Uterus (tissue), 4 donors: ENCODE results near the gene APCS. TPM values are rescaled to one million over a fixed set of nuclear protein-coding genes. Genes with fewer than 3 reads are reported as not detected.

Experiments
- DNase-seq, 2 donors: peaks; one replicate each; pipeline ENCODE4 v3.0.0-alpha.2; 2019 to 2020
- H3K27ac ChIP-seq, 2 donors: fragments of 200-600 bp; sonication (generic); 1 replicate in 1 of 2; 2 replicates in 1 of 2; pipeline ENCODE4 v1.5.1; 2016 to 2018
- H3K27me3 ChIP-seq, 2 donors: fragments of 200-600 bp; sonication (generic); one replicate each; pipeline ENCODE4 v1.5.1; 2018 to 2019; ENCODE audit warnings: control low read depth in 1 of 2
- H3K36me3 ChIP-seq, 2 donors: fragments of 200-600 bp; sonication (generic); one replicate each; pipeline ENCODE4 v1.5.1; 2019; ENCODE audit warnings: control low read depth in 1 of 2
- H3K4me1 ChIP-seq, 2 donors: fragments of 200-600 bp; sonication (generic); one replicate each; pipeline ENCODE4 v1.5.1; 2018 to 2019; ENCODE audit warnings: control low read depth in 1 of 2
- H3K4me3 ChIP-seq, 2 donors: fragments of 200-600 bp; sonication (generic); 1 replicate in 1 of 2; 2 replicates in 1 of 2; pipeline ENCODE4 v1.5.1; 2018 to 2019; ENCODE audit warnings: mild to moderate bottlenecking in 1 of 2
- H3K9me3 ChIP-seq, 2 donors: fragments of 200-600 bp; sonication (generic); one replicate each; pipeline ENCODE4 v1.5.1; 2019; ENCODE audit warnings: control low read depth in 1 of 2
- POLR2A ChIP-seq, 2 donors: fragments of 450-650 bp; IDR thresholded peaks; one replicate each; pipeline ENCODE4 v1.6.1; 2016; ENCODE audit warnings: antibody characterized with exemption in 2 of 2, mild to moderate bottlenecking in 1 of 2, moderate library complexity in 1 of 2
- intact Hi-C: fragments of 100-400 bp; cut with DNase I; formaldehyde crosslinking; loops from one replicate; pipeline ENCODE4 v1.15.1; 2023; ENCODE audit warnings: low total_unique reads
- total RNA-seq, 4 donors: library from RNA; depleted of rRNA in 3 of 4; stranded (reverse); fragments of >200 nt in 3 of 4; gene quantifications; one replicate each; pipeline versions ENCODE4 v1.1.0 to v1.2.4, GENCODE V29; 2014 to 2023
- TF ChIP-seq, protein P1 (sequence below), 4 experiments: fragments of 200-600 bp in 2 of 4; fragments of 450-650 bp in 2 of 4; sonication (generic) in 2 of 4; IDR thresholded peaks; one replicate each; pipeline ENCODE4 v1.5.1; 2016 to 2019; ENCODE audit warnings: antibody characterized with exemption in 4 of 4, mild to moderate bottlenecking in 2 of 4, moderate library complexity in 1 of 4
- donor health status: DM: yes; HTN: yes; CAD: no.

Gene APCS
- total RNA-seq, 4 donors from 2014 or later = not detected

DNA sequence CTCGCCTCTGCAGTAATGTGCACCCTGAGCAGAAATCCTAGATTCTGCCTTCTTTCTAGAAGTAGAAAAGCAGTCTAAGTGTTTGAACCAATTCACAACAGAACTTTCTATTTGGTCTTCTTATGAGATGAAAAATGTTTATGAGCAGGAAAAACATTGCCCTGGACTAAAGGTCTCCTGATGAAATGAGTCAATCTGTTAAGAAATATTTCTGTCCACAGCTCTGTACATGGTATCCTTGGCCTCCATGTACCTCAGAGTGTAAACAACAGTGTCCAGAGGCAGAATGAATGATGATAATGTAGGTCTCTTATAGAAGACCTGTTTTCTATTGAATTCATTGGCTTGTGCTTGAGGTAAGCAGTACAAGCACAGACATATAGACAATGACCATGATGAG is 6.2 kb upstream of the APCS start:
- Histone ChIP-seq H3K36me3 (no peaks in the 10 kb centered on the region), H3K27ac (no peak overlapping the region), H3K9me3 (no peaks in the 10 kb centered on the region), H3K4me1 (no peaks in the 10 kb centered on the region), H3K27me3 (no peaks in the 10 kb centered on the region), H3K4me3 (no peak overlapping the region)
- TF ChIP-seq, protein P1, sequence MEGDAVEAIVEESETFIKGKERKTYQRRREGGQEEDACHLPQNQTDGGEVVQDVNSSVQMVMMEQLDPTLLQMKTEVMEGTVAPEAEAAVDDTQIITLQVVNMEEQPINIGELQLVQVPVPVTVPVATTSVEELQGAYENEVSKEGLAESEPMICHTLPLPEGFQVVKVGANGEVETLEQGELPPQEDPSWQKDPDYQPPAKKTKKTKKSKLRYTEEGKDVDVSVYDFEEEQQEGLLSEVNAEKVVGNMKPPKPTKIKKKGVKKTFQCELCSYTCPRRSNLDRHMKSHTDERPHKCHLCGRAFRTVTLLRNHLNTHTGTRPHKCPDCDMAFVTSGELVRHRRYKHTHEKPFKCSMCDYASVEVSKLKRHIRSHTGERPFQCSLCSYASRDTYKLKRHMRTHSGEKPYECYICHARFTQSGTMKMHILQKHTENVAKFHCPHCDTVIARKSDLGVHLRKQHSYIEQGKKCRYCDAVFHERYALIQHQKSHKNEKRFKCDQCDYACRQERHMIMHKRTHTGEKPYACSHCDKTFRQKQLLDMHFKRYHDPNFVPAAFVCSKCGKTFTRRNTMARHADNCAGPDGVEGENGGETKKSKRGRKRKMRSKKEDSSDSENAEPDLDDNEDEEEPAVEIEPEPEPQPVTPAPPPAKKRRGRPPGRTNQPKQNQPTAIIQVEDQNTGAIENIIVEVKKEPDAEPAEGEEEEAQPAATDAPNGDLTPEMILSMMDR (IDR thresholded peaks at IDR 0.05) = no peak
- TF ChIP-seq POLR2A (IDR thresholded peaks at IDR 0.05) = no peak
- intact Hi-C loops = no loop called here
- DNase-seq = no peak

DNA sequence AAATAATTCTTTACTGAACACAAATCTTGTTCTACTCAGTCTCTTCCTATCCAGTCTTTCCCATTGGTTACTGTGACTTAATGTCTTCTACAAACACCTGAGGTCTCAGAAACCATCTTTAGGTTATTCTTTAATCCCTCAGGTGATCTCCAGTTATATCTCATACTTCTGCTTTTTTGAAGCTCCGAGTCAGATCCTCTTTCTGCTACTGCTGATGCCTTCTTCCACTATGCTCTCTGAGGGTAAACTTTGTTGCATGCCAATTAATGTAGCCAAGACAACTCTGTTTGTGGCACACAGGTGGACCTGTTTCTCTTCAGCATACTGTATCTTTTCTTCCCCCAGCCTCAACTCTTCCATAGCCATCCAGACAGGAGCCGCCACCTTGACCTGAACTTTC is 3.1 kb upstream of the APCS start:
- intact Hi-C loops = no loop called here
- Histone ChIP-seq H3K27me3 (no peaks in the 10 kb centered on the region), H3K4me3 (no peak overlapping the region), H3K36me3 (no peaks in the 10 kb centered on the region), H3K27ac (no peak overlapping the region), H3K4me1 (no peaks in the 10 kb centered on the region), H3K9me3 (no peaks in the 10 kb centered on the region)
- no peak for TF ChIP-seq POLR2A (IDR thresholded peaks at IDR 0.05)
- TF ChIP-seq, protein P1 (IDR thresholded peaks at IDR 0.05) = no peak
- DNase-seq = no peak

DNA sequence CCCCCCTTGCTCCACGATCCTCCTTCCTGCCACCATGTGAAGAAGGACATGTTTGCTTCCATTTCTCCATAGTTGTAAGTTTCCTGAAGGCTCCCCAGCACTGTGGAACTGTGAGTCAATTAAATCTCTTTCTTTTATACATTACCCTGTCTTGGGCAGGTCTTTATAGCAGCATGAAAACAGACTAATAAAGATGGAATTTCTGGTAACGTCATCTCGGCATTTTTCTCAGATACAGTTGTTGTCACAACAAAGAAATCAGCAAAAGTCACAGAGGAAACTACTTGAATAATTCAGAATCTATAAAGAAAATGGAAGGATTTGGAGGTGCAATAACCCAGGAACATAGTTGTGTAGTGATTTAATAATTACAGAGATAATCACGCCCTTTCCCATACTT is 4.4 kb downstream of the APCS start:
- no peaks in the 10 kb centered on the region for H3K36me3 ChIP-seq
- no peak for DNase-seq
- intact Hi-C loops = no loop called here
- no peaks in the 10 kb centered on the region for H3K9me3 ChIP-seq
- no peak overlapping the region for H3K27ac ChIP-seq
- H3K27me3 ChIP-seq = no peaks in the 10 kb centered on the region
- no peak overlapping the region for H3K4me3 ChIP-seq
- H3K4me1 ChIP-seq = no peaks in the 10 kb centered on the region
- TF ChIP-seq, protein P1 (IDR thresholded peaks at IDR 0.05) = no peak
- no peak for TF ChIP-seq POLR2A (IDR thresholded peaks at IDR 0.05)

DNA sequence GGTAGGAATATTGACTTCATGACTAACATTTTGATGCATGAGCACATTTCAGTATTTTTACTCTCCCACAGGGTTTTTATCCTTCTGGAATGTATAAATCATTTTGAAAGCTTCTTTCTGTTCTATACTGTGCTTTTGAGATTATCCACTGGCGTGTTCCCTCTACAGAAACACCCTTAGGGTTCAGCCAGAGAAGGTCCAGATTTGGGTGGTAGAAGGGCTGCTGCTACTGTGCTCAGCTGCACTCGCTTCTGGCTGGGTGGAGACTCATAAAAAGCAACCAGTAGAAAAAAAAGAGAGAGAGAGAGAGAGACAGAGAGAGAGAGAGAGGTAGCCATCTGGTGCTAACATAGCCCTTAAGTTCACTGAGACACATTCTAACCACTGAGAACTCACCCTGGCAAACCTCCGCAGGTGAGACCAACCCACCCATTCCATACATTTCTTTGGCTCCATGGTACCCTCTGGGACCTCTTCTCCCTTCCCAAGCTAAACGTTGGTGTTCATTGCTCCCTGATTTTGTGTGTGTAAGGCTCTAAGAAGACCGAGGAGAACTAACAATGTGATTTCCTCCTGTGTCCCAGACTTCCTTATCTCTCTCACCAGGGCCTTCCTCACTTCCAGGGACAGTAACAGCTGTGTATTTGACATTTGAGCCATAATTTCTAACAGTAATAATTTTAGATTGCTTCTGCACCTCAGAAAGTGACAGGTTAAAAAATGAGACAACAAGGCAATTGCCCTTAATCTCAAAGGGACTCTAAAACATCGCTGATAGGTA is 7.2 kb downstream of the APCS start:
- Histone ChIP-seq H3K27me3 (no peaks in the 10 kb centered on the region), H3K27ac (no peak overlapping the region), H3K4me1 (no peaks in the 10 kb centered on the region), H3K36me3 (no peaks in the 10 kb centered on the region), H3K4me3 (no peak overlapping the region), H3K9me3 (no peaks in the 10 kb centered on the region)
- TF ChIP-seq POLR2A (IDR thresholded peaks at IDR 0.05) = no peak
- TF ChIP-seq, protein P1 (IDR thresholded peaks at IDR 0.05) = no peak
- DNase-seq = no peak
- intact Hi-C loops = no loop called here

DNA sequence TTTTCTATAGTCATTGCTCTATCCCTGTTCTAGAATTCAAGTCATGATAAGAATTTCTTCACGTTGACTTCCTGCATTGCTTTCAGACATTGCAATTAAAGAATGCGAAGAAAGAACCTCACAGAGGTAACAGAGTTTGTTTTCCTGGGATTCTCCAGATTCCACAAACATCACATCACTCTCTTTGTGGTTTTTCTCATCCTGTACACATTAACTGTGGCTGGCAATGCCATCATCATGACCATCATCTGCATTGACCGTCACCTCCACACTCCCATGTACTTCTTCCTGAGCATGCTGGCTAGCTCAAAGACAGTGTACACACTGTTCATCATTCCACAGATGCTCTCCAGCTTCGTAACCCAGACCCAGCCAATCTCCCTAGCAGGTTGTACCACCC is 10.6 kb downstream of the APCS start:
- Histone ChIP-seq H3K4me1 (no peaks in the 10 kb centered on the region), H3K4me3 (no peak overlapping the region), H3K27ac (no peak overlapping the region), H3K36me3 (no peaks in the 10 kb centered on the region), H3K9me3 (no peaks in the 10 kb centered on the region), H3K27me3 (no peaks in the 10 kb centered on the region)
- intact Hi-C loops = no loop called here
- TF ChIP-seq, protein P1 (IDR thresholded peaks at IDR 0.05) = no peak
- TF ChIP-seq POLR2A (IDR thresholded peaks at IDR 0.05) = no peak
- no peak for DNase-seq
